GM23338 (cell line): ENCODE data around the gene FGF22. TPM values are rescaled to one million over a fixed set of nuclear protein-coding genes. Genes with fewer than 3 reads are reported as not detected.

ENCODE experiments used
- ATAC-seq: fragments of 200-7000 bp; cut with Tn5 transposase; 3 replicates; pipeline ENCODE4 v1.9.1; 2020
- DNase-seq: peaks from one replicate; pipeline ENCODE4 v3.0.0-alpha.2; 2015; ENCODE audit warnings: low spot score
- H2AFZ ChIP-seq: fragments of 200-600 bp; sonication (generic); 2 replicates; pipeline ENCODE4 v1.8.0; 2016; ENCODE audit warnings: antibody characterized with exemption, mild to moderate bottlenecking, moderate library complexity
- H3F3A ChIP-seq: fragments of 200-600 bp; sonication (generic); replicated peaks from 2 replicates; pipeline ENCODE4 v1.8.0; 2017; ENCODE audit warnings: antibody characterized with exemption, mixed run types, low read depth
- H3K27ac ChIP-seq: fragments of 200-600 bp; sonication (generic); 2 replicates; pipeline ENCODE4 v1.6.1; 2016; ENCODE audit warnings: low read depth
- H3K27me3 ChIP-seq: fragments of 200-600 bp; sonication (generic); 2 replicates; pipeline ENCODE4 v1.8.0; 2016; ENCODE audit warnings: mild to moderate bottlenecking, mixed run types, moderate library complexity; ENCODE audit not compliant: insufficient read depth
- H3K36me3 ChIP-seq: fragments of 200-600 bp; sonication (generic); 2 replicates; pipeline ENCODE4 v1.8.0; 2016; ENCODE audit warnings: mild to moderate bottlenecking; ENCODE audit not compliant: insufficient read depth
- H3K4me1 ChIP-seq: fragments of 200-600 bp; sonication (generic); 2 replicates; pipeline ENCODE4 v1.8.0; 2016; ENCODE audit warnings: mild to moderate bottlenecking, moderate library complexity; ENCODE audit not compliant: insufficient read depth
- H3K4me2 ChIP-seq: fragments of 200-600 bp; sonication (generic); 2 replicates; pipeline ENCODE4 v1.7.1; 2017; ENCODE audit warnings: mixed run types
- H3K4me3 ChIP-seq: fragments of 200-600 bp; sonication (generic); 2 replicates; pipeline ENCODE4 v1.6.1; 2016; ENCODE audit warnings: mixed run types
- H3K79me2 ChIP-seq: fragments of 200-600 bp; sonication (generic); replicated peaks from 2 replicates; pipeline ENCODE4 v1.8.0; 2017; ENCODE audit warnings: mild to moderate bottlenecking; ENCODE audit not compliant: insufficient read depth
- H3K9me2 ChIP-seq: fragments of 200-600 bp; sonication (generic); 2 replicates; pipeline ENCODE4 v1.8.0; 2017; ENCODE audit not compliant: insufficient read depth
- H4K20me1 ChIP-seq: fragments of 200-600 bp; sonication (generic); replicated peaks from 2 replicates; pipeline ENCODE4 v1.8.0; 2017; ENCODE audit warnings: mild to moderate bottlenecking; ENCODE audit not compliant: insufficient read depth
- H3K27ac Mint-ChIP-seq: 2 replicates; pipeline ENCODE4 v1.8.0; 2020; ENCODE audit warnings: inconsistent platforms, mild to moderate bottlenecking, moderate library complexity, mixed read lengths
- H3K27me3 Mint-ChIP-seq: 3 replicates; pipeline ENCODE4 v1.8.0; 2022; ENCODE audit warnings: low read depth, mild to moderate bottlenecking, moderate library complexity, mixed read lengths, inconsistent platforms; ENCODE audit not compliant: insufficient read depth, poor library complexity
- H3K36me3 Mint-ChIP-seq: 3 replicates; pipeline ENCODE4 v1.8.0; 2021; ENCODE audit warnings: low read depth, mild to moderate bottlenecking, inconsistent platforms, moderate library complexity, mixed read lengths
- H3K4me1 Mint-ChIP-seq: 3 replicates; pipeline ENCODE4 v1.8.0; 2020; ENCODE audit warnings: mild to moderate bottlenecking, inconsistent platforms, mixed read lengths
- H3K4me3 Mint-ChIP-seq: 3 replicates; pipeline ENCODE4 v1.8.0; 2021; ENCODE audit warnings: moderate library complexity, mild to moderate bottlenecking, inconsistent platforms, mixed read lengths
- H3K9me3 Mint-ChIP-seq: 3 replicates; pipeline ENCODE4 v1.8.0; 2020; ENCODE audit warnings: moderate library complexity, mild to moderate bottlenecking, inconsistent platforms, mixed read lengths
- CREB1 ChIP-seq: fragments of 250-450 bp; sonication (Bioruptor Pico); IDR thresholded peaks from 2 replicates; pipeline ENCODE4 v1.5.0; 2020; ENCODE audit warnings: low read depth, mild to moderate bottlenecking, moderate library complexity
- EZH2 ChIP-seq: fragments of 200-600 bp; sonication (generic); IDR thresholded peaks from one replicate; pipeline ENCODE4 v1.8.0; 2017; ENCODE audit warnings: antibody characterized with exemption, mild to moderate bottlenecking, low read depth; ENCODE audit not compliant: unreplicated experiment
- EZH2phosphoT487 ChIP-seq: fragments of 200-600 bp; sonication (generic); IDR thresholded peaks from one replicate; pipeline ENCODE4 v1.8.1; 2018; ENCODE audit warnings: antibody characterized with exemption; ENCODE audit not compliant: unreplicated experiment
- JUNB ChIP-seq: IDR thresholded peaks from one replicate; pipeline ENCODE4 v1.6.1; 2016; ENCODE audit warnings: antibody characterized with exemption; ENCODE audit not compliant: unreplicated experiment
- NANOG ChIP-seq: IDR thresholded peaks from 2 replicates; pipeline ENCODE4 v1.6.1; 2016; ENCODE audit warnings: antibody characterized with exemption, borderline replicate concordance
- POLR2AphosphoS5 ChIP-seq: IDR thresholded peaks from 2 replicates; pipeline ENCODE4 v1.6.1; 2016; ENCODE audit warnings: antibody characterized with exemption, low read depth
- REST ChIP-seq: IDR thresholded peaks from one replicate; pipeline ENCODE4 v1.6.1; 2018; ENCODE audit warnings: antibody characterized with exemption; ENCODE audit not compliant: unreplicated experiment
- STAT1 ChIP-seq: IDR thresholded peaks from one replicate; pipeline ENCODE4 v1.6.1; 2016; ENCODE audit warnings: antibody characterized with exemption; ENCODE audit not compliant: unreplicated experiment
- ZNF114 ChIP-seq: fragments of 250-450 bp; sonication (Bioruptor Pico); IDR thresholded peaks from 2 replicates; pipeline ENCODE4 v1.5.0; 2020; ENCODE audit warnings: mild to moderate bottlenecking, moderate library complexity
- ZNF331 ChIP-seq: fragments of 250-450 bp; sonication (Bioruptor Pico); IDR thresholded peaks from 2 replicates; pipeline ENCODE4 v1.5.0; 2020; ENCODE audit warnings: low read depth, mild to moderate bottlenecking, moderate library complexity
- polyA plus RNA-seq: library from polyadenylated mRNA; unstranded; fragments of >200 nt; fragmentation: Nextera tagmentation; extraction: Ambion mirVana; gene quantifications from 2 replicates; pipeline ENCODE4 v1.2.1, GENCODE V29; 2016
- total RNA-seq: library from RNA; depleted of rRNA; stranded (reverse); fragments of >200 nt; shearing (Covaris generic); gene quantifications from 2 replicates; pipeline ENCODE4 v1.2.3, GENCODE V29; 2014
- TF ChIP-seq, protein P1 (sequence below), 2 experiments: fragments of 200-600 bp in 1 of 2; sonication (generic) in 1 of 2; conservative IDR thresholded peaks; 2 replicates each; pipeline versions ENCODE4 v1.5.1 to v1.6.1; 2016 to 2017; ENCODE audit warnings: antibody characterized with exemption in 2 of 2, low read depth in 2 of 2, mild to moderate bottlenecking in 2 of 2, moderate library complexity in 1 of 2
- TF ChIP-seq, protein P2 (sequence below): IDR thresholded peaks from 2 replicates; pipeline ENCODE4 v1.6.1; 2016; ENCODE audit warnings: antibody characterized with exemption
- TF ChIP-seq, protein P3 (sequence below): fragments of 250-450 bp; sonication (Bioruptor Pico); IDR thresholded peaks from 2 replicates; pipeline ENCODE4 v1.5.0; 2020; ENCODE audit warnings: mild to moderate bottlenecking, moderate library complexity

Gene FGF22
- total and polyA plus RNA-seq, 2 experiments from 2014 or later: 1.0 to 2.8 TPM

GRCh38 chr19:655691-656090, 16.0 kb downstream of the FGF22 start:
- Mint-ChIP-seq H3K9me3 (no peaks in the 10 kb centered on the region), H3K36me3 (peaks cover 17% of the 10 kb centered on the region), H3K4me3 (no peak overlapping the region; the same call in 2 of the 3 replicates), H3K27me3 (peaks cover 7% of the 10 kb centered on the region), H3K4me1 (peaks cover 3% of the 10 kb centered on the region; the same call in 2 of the 3 replicates), H3K27ac (no peak overlapping the region; the same call in 1 of the 2 replicates)
- DNase-seq: no peak
- Histone ChIP-seq H3K79me2 (peaks cover 86% of the 10 kb centered on the region), H4K20me1 (peaks cover 38% of the 10 kb centered on the region), H3K9me2 (no peaks in the 10 kb centered on the region), H3F3A (peaks cover 3% of the 10 kb centered on the region; the same call in 1 of the 2 replicates), H3K4me1 (no peaks in the 10 kb centered on the region; the same call in 1 of the 2 replicates), H3K4me2 (no peak overlapping the region), H2AFZ (no peak overlapping the region), H3K4me3 (no peak overlapping the region), H3K27me3 (no peaks in the 10 kb centered on the region), H3K27ac (no peak overlapping the region), H3K36me3 (no peaks in the 10 kb centered on the region)
- TF ChIP-seq, protein P1, sequence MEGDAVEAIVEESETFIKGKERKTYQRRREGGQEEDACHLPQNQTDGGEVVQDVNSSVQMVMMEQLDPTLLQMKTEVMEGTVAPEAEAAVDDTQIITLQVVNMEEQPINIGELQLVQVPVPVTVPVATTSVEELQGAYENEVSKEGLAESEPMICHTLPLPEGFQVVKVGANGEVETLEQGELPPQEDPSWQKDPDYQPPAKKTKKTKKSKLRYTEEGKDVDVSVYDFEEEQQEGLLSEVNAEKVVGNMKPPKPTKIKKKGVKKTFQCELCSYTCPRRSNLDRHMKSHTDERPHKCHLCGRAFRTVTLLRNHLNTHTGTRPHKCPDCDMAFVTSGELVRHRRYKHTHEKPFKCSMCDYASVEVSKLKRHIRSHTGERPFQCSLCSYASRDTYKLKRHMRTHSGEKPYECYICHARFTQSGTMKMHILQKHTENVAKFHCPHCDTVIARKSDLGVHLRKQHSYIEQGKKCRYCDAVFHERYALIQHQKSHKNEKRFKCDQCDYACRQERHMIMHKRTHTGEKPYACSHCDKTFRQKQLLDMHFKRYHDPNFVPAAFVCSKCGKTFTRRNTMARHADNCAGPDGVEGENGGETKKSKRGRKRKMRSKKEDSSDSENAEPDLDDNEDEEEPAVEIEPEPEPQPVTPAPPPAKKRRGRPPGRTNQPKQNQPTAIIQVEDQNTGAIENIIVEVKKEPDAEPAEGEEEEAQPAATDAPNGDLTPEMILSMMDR (conservative IDR thresholded peaks at IDR 0.05; ENCODE audit: low read depth in 2 of 2): no peak
- TF ChIP-seq POLR2AphosphoS5: no peak
- no peak for TF ChIP-seq ZNF114 (CRISPR knock-in tag)
- no peak for TF ChIP-seq JUNB
- no peak for TF ChIP-seq REST
- TF ChIP-seq, protein P2, sequence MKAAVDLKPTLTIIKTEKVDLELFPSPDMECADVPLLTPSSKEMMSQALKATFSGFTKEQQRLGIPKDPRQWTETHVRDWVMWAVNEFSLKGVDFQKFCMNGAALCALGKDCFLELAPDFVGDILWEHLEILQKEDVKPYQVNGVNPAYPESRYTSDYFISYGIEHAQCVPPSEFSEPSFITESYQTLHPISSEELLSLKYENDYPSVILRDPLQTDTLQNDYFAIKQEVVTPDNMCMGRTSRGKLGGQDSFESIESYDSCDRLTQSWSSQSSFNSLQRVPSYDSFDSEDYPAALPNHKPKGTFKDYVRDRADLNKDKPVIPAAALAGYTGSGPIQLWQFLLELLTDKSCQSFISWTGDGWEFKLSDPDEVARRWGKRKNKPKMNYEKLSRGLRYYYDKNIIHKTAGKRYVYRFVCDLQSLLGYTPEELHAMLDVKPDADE: no peak
- TF ChIP-seq, protein P3, sequence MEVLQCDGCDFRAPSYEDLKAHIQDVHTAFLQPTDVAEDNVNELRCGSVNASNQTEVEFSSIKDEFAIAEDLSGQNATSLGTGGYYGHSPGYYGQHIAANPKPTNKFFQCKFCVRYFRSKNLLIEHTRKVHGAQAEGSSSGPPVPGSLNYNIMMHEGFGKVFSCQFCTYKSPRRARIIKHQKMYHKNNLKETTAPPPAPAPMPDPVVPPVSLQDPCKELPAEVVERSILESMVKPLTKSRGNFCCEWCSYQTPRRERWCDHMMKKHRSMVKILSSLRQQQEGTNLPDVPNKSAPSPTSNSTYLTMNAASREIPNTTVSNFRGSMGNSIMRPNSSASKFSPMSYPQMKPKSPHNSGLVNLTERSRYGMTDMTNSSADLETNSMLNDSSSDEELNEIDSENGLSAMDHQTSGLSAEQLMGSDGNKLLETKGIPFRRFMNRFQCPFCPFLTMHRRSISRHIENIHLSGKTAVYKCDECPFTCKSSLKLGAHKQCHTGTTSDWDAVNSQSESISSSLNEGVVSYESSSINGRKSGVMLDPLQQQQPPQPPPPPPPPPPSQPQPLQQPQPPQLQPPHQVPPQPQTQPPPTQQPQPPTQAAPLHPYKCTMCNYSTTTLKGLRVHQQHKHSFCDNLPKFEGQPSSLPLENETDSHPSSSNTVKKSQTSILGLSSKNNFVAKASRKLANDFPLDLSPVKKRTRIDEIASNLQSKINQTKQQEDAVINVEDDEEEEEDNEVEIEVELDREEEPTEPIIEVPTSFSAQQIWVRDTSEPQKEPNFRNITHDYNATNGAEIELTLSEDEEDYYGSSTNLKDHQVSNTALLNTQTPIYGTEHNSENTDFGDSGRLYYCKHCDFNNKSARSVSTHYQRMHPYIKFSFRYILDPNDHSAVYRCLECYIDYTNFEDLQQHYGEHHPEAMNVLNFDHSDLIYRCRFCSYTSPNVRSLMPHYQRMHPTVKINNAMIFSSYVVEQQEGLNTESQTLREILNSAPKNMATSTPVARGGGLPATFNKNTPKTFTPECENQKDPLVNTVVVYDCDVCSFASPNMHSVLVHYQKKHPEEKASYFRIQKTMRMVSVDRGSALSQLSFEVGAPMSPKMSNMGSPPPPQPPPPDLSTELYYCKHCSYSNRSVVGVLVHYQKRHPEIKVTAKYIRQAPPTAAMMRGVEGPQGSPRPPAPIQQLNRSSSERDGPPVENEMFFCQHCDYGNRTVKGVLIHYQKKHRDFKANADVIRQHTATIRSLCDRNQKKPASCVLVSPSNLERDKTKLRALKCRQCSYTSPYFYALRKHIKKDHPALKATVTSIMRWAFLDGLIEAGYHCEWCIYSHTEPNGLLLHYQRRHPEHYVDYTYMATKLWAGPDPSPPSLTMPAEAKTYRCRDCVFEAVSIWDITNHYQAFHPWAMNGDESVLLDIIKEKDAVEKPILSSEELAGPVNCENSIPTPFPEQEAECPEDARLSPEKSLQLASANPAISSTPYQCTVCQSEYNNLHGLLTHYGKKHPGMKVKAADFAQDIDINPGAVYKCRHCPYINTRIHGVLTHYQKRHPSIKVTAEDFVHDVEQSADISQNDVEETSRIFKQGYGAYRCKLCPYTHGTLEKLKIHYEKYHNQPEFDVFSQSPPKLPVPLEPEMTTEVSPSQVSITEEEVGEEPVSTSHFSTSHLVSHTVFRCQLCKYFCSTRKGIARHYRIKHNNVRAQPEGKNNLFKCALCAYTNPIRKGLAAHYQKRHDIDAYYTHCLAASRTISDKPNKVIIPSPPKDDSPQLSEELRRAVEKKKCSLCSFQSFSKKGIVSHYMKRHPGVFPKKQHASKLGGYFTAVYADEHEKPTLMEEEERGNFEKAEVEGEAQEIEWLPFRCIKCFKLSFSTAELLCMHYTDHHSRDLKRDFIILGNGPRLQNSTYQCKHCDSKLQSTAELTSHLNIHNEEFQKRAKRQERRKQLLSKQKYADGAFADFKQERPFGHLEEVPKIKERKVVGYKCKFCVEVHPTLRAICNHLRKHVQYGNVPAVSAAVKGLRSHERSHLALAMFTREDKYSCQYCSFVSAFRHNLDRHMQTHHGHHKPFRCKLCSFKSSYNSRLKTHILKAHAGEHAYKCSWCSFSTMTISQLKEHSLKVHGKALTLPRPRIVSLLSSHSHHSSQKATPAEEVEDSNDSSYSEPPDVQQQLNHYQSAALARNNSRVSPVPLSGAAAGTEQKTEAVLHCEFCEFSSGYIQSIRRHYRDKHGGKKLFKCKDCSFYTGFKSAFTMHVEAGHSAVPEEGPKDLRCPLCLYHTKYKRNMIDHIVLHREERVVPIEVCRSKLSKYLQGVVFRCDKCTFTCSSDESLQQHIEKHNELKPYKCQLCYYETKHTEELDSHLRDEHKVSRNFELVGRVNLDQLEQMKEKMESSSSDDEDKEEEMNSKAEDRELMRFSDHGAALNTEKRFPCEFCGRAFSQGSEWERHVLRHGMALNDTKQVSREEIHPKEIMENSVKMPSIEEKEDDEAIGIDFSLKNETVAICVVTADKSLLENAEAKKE (CRISPR knock-in tag): no peak
- TF ChIP-seq CREB1 (CRISPR knock-in tag): no peak
- no peak for TF ChIP-seq ZNF331 (CRISPR knock-in tag)
- no peak for TF ChIP-seq STAT1
- no peak for TF ChIP-seq EZH2
- TF ChIP-seq NANOG: no peak
- TF ChIP-seq EZH2phosphoT487: no peak
- ATAC-seq: no peak
